Panc1 (cell line): Measurements from ENCODE around the gene CHCHD6. TPM values are rescaled to one million over a fixed set of nuclear protein-coding genes. Genes with fewer than 3 reads are reported as not detected.

Source experiments
- ATAC-seq: fragments of 200-7000 bp; cut with Tn5 transposase; 2 replicates; pipeline ENCODE4 v1.9.1; 2020; ENCODE audit warnings: mild to moderate bottlenecking, moderate library complexity
- BruUV-seq: library from RNA; stranded (reverse); fragments of 400-500 nt; replicated peaks from 2 replicates; lab custom pipeline; 2021; lab: Mats Ljungman, UMichigan
- CTCF ChIA-PET: fragments of 300-600 bp; sonication (Branson Sonifier 250); formaldehyde crosslinking; loops from one replicate; lab custom pipeline; 2022; ENCODE audit warnings: antibody characterized with exemption; lab: Charles Lee
- POLR2A ChIA-PET: fragments of 300-600 bp; sonication (Branson Sonifier 250); formaldehyde crosslinking; loops from one replicate; lab custom pipeline; 2022; ENCODE audit warnings: antibody characterized with exemption; lab: Charles Lee
- DNase-seq: peaks from one replicate; pipeline ENCODE4 v3.0.0-alpha.2; 2010; ENCODE audit warnings: low read depth, low spot score
- H3K27ac ChIP-seq: 2 replicates; pipeline ENCODE4 v1.5.1; 2011; ENCODE audit warnings: mild to moderate bottlenecking, low read length, inconsistent platforms
- H3K27me3 ChIP-seq: fragments of 200-500 bp; sonication (Bioruptor generic); 2 replicates; pipeline ENCODE4 v1.6.0; 2014; ENCODE audit warnings: low read length, inconsistent platforms; ENCODE audit not compliant: control insufficient read depth, insufficient read depth
- H3K36me3 ChIP-seq: fragments of 200-500 bp; sonication (Bioruptor generic); 2 replicates; pipeline ENCODE4 v1.5.1; 2014; ENCODE audit warnings: inconsistent platforms, mild to moderate bottlenecking, low read length, moderate library complexity; ENCODE audit not compliant: control insufficient read depth, insufficient read depth
- H3K4me1 ChIP-seq: 2 replicates; pipeline ENCODE4 v1.5.1; 2011; ENCODE audit warnings: inconsistent platforms, mild to moderate bottlenecking, low read length, moderate library complexity; ENCODE audit not compliant: control insufficient read depth, insufficient read depth
- H3K4me3 ChIP-seq, 2 experiments: 2 replicates each; pipeline ENCODE4 v1.5.1; 2011 to 2012; ENCODE audit warnings: low read depth in 2 of 2, low read length in 2 of 2, mild to moderate bottlenecking in 2 of 2, inconsistent platforms in 1 of 2, moderate library complexity in 1 of 2
- H3K9me3 ChIP-seq: fragments of 200-500 bp; sonication (Bioruptor generic); 2 replicates; pipeline ENCODE4 v1.5.1; 2014; ENCODE audit warnings: low read depth, mild to moderate bottlenecking, inconsistent platforms, low read length, moderate library complexity; ENCODE audit not compliant: control insufficient read depth, insufficient read depth
- POLR2AphosphoS5 ChIP-seq: IDR thresholded peaks from 2 replicates; pipeline ENCODE4 v1.6.1; 2012; ENCODE audit warnings: mild to moderate bottlenecking, low read depth, low read length, moderate library complexity
- SIN3A ChIP-seq: IDR thresholded peaks from 2 replicates; pipeline ENCODE4 v1.6.1; 2012; ENCODE audit warnings: low read depth, mild to moderate bottlenecking, low read length, moderate library complexity, borderline replicate concordance; ENCODE audit not compliant: insufficient read depth
- TCF7L2 ChIP-seq: IDR thresholded peaks from 2 replicates; pipeline ENCODE4 v1.6.1; 2011; ENCODE audit warnings: mild to moderate bottlenecking, low read depth, low read length, inconsistent platforms
- in situ Hi-C: cut with HindIII; loops from 2 replicates; pipeline ENCODE4 v1.10.0; 2016; ENCODE audit warnings: low sequenced_read_pairs, low pct_unique_long_range_greater_than_20kb
- intact Hi-C: fragments of 100-400 bp; cut with micrococcal nuclease; formaldehyde crosslinking; loops from one replicate; pipeline ENCODE4 v1.10.0; 2022; ENCODE audit not compliant: unreplicated experiment
- total RNA-seq: library from RNA; stranded (reverse); gene quantifications from one replicate; pipeline ENCODE4 v1.2.1, GENCODE V29; 2021; ENCODE audit not compliant: unreplicated experiment
- TF ChIP-seq, protein P1 (sequence below), 2 experiments: IDR thresholded peaks; 2 replicates each; pipeline ENCODE4 v1.6.1; 2011 to 2012; ENCODE audit warnings: low read depth in 2 of 2, control low read depth in 1 of 2, low read length in 1 of 2, mild to moderate bottlenecking in 1 of 2, moderate library complexity in 1 of 2; ENCODE audit not compliant: insufficient read depth in 1 of 2
- TF ChIP-seq, protein P2 (sequence below): fragments of 450-650 bp; IDR thresholded peaks from 2 replicates; pipeline ENCODE4 v1.5.1; 2017; ENCODE audit warnings: mild to moderate bottlenecking

The CHCHD6 gene
- total RNA-seq, 1 experiment from 2014 or later: 31.5 TPM

DNA sequence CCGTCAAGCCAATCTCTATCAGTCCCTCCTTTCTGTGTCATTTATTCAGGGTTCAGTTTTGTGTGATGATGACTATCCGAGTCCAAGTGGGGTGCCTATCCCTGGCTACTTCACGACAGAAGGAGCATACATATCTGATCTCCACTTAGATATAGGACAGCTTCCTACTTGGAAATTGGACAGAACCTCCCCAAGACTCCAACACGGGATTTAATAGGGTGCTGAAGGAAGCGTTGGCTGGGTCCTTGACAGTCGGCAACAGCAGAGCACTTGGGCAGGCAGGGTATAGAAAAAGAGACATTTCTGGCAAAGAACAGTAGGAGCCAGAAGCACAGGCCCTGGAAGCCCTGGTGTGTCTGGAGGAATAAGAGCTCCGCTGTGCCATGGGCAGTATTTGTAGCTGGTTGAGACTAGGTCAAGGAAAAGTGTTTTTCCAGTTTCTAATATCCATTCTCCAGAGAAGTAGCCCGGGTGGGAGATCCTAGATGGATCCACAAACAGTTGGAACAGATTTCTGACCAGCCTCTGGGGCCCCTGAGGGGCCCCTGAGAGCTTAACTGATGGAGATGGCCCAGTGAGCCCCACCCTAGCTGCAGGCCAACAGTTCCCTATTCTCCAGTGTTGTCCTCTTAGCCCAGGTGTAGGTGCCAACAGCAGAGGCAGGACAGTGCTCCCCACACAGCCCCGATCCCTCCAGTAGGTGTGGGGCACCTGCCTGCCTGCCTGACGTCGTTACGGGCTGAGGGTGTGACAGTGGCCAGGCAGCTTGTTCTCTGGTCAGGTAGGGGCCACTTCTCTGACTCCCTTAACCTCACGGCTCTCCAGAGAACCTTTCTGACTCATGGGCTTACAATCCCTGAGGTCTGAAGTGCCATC lies 130.8 kb downstream of the CHCHD6 start:
- Histone ChIP-seq H3K27ac (peak overlapping the region; percentile 51; the same call in 1 of the 2 replicates), H3K36me3 (no peaks in the 10 kb centered on the region), H3K27me3 (no peaks in the 10 kb centered on the region), H3K4me3 (no peak overlapping the region), H3K4me1 (peaks cover 23% of the 10 kb centered on the region), H3K9me3 (no peaks in the 10 kb centered on the region)
- intact Hi-C loops (no loop called here), in situ Hi-C loops (no loop called here)
- ChIA-PET CTCF (interaction anchor here (1.6 kb wide), 1 partner anchor 11 kb away, joined by 7 read pairs; no protein-coding TSS in a partner anchor), POLR2A (no interaction called here)
- no peak for TF ChIP-seq POLR2AphosphoS5
- TF ChIP-seq, protein P1, sequence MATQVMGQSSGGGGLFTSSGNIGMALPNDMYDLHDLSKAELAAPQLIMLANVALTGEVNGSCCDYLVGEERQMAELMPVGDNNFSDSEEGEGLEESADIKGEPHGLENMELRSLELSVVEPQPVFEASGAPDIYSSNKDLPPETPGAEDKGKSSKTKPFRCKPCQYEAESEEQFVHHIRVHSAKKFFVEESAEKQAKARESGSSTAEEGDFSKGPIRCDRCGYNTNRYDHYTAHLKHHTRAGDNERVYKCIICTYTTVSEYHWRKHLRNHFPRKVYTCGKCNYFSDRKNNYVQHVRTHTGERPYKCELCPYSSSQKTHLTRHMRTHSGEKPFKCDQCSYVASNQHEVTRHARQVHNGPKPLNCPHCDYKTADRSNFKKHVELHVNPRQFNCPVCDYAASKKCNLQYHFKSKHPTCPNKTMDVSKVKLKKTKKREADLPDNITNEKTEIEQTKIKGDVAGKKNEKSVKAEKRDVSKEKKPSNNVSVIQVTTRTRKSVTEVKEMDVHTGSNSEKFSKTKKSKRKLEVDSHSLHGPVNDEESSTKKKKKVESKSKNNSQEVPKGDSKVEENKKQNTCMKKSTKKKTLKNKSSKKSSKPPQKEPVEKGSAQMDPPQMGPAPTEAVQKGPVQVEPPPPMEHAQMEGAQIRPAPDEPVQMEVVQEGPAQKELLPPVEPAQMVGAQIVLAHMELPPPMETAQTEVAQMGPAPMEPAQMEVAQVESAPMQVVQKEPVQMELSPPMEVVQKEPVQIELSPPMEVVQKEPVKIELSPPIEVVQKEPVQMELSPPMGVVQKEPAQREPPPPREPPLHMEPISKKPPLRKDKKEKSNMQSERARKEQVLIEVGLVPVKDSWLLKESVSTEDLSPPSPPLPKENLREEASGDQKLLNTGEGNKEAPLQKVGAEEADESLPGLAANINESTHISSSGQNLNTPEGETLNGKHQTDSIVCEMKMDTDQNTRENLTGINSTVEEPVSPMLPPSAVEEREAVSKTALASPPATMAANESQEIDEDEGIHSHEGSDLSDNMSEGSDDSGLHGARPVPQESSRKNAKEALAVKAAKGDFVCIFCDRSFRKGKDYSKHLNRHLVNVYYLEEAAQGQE (IDR thresholded peaks at IDR 0.05; ENCODE audit: insufficient read depth in 1 of 2, low read depth in 2 of 2, low read length in 1 of 2): no peak
- no peak for TF ChIP-seq SIN3A
- TF ChIP-seq TCF7L2: no peak
- TF ChIP-seq, protein P2, sequence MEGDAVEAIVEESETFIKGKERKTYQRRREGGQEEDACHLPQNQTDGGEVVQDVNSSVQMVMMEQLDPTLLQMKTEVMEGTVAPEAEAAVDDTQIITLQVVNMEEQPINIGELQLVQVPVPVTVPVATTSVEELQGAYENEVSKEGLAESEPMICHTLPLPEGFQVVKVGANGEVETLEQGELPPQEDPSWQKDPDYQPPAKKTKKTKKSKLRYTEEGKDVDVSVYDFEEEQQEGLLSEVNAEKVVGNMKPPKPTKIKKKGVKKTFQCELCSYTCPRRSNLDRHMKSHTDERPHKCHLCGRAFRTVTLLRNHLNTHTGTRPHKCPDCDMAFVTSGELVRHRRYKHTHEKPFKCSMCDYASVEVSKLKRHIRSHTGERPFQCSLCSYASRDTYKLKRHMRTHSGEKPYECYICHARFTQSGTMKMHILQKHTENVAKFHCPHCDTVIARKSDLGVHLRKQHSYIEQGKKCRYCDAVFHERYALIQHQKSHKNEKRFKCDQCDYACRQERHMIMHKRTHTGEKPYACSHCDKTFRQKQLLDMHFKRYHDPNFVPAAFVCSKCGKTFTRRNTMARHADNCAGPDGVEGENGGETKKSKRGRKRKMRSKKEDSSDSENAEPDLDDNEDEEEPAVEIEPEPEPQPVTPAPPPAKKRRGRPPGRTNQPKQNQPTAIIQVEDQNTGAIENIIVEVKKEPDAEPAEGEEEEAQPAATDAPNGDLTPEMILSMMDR: no peak
- DNase-seq (no peak), ATAC-seq (peak; percentile 72)
- no TSS peak for BruUV-seq

DNA sequence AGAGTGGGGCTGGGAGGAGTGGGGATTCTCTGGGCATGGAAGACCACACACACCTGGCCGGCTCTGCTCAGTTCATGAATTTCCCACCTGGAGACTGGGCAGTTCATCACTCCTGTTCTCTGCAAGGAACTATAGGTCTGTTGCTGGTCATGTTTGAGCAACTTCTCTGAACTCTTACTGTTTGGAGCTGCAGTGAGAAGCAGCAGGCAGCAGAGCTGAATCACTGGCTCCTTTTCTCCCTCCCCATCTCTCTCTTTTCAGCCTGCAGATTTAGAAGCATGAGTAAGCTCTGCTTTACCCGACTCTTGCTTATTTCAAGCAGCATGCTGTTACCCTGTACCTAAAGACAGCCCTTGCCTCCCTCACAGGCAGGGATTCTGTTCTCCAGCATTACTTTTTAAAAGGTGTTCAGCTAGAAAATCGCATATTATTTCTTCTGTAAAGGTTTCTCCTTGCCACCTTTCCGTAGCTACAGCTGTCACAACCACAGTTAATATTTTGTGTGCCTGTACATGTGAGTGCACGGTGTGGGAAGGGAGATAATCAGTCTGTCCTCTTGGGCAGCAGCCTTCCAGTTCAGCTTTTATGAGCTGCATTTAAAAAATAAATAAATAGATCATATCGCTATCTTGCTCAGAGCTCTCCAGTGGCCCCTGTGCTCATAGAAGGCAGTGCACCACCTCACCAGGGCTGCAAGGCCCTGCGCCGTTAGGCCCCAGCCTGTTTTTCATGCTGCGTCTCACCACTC lies 131.6 kb downstream of the CHCHD6 start:
- Histone ChIP-seq H3K9me3 (no peaks in the 10 kb centered on the region), H3K36me3 (no peaks in the 10 kb centered on the region), H3K4me3 (no peak overlapping the region), H3K27ac (peak overlapping the region; percentile 51), H3K4me1 (peaks cover 23% of the 10 kb centered on the region), H3K27me3 (no peaks in the 10 kb centered on the region)
- intact Hi-C loops: no loop called here
- ATAC-seq (peak; percentile 91), DNase-seq (no peak)
- no TSS peak for BruUV-seq
- ChIA-PET CTCF (interaction anchor here (0.7 to 1.6 kb wide), 3 partner anchors 10 to 156 kb away, joined by 3 to 7 read pairs (median 3); no protein-coding TSS in a partner anchor), POLR2A (no interaction called here)
- TF ChIP-seq, protein P1 (IDR thresholded peaks at IDR 0.05; ENCODE audit: insufficient read depth in 1 of 2, low read depth in 2 of 2, low read length in 1 of 2): no peak
- TF ChIP-seq, protein P2: peak; percentile 63
- no peak for TF ChIP-seq TCF7L2
- no peak for TF ChIP-seq POLR2AphosphoS5
- TF ChIP-seq SIN3A: no peak
- in situ Hi-C loops: no loop called here
